Lower leg skin (tissue), 4 donors: ENCODE measurements around the gene PTPRN2. TPM values are rescaled to one million over a fixed set of nuclear protein-coding genes. Genes with fewer than 3 reads are reported as not detected.

Source experiments
- DNase-seq, 2 donors: peaks; one replicate each; pipeline ENCODE4 v3.0.0-alpha.2; 2019; ENCODE audit warnings: low spot score in 2 of 2
- H3K4me3 ChIP-seq: fragments of 200-600 bp; sonication (generic); 2 replicates; pipeline ENCODE4 v1.5.1; 2017; ENCODE audit warnings: mild to moderate bottlenecking, low read depth; ENCODE audit not compliant: poor library complexity, severe bottlenecking
- CTCF ChIP-seq, 3 donors: fragments of 450-650 bp; IDR thresholded peaks; one replicate each; pipeline ENCODE4 v1.5.1; 2016; ENCODE audit warnings: antibody characterized with exemption in 3 of 3, mild to moderate bottlenecking in 3 of 3, moderate library complexity in 2 of 3
- POLR2A ChIP-seq, 2 donors: fragments of 450-650 bp; IDR thresholded peaks; one replicate each; pipeline ENCODE4 v1.6.1; 2016 to 2017; ENCODE audit warnings: antibody characterized with exemption in 2 of 2, mild to moderate bottlenecking in 1 of 2, moderate library complexity in 1 of 2
- WGBS, 2 donors: methylation state at CpG; one replicate each; pipeline ENCODE4 v1.1.5; 2018; 5-methylcytosine and 5-hydroxymethylcytosine counted together
- intact Hi-C: fragments of 100-400 bp; cut with DNase I; formaldehyde crosslinking; loops from one replicate; pipeline ENCODE4 v1.15.0; 2023; ENCODE audit warnings: low total_unique reads
- total RNA-seq, 4 donors: library from RNA; depleted of rRNA; stranded (reverse); fragments of >200 nt; gene quantifications; one replicate each; pipeline ENCODE4 v1.1.0, GENCODE V29; 2016

Gene PTPRN2
- total RNA-seq, 4 donors from 2014 or later = 0.11 to 1.6 (median 0.92) TPM

- no peak overlapping the region for H3K4me3 ChIP-seq
- intact Hi-C loops = no loop called here
- 79% methylated on average over 18 of the region's 18 CpGs for WGBS, 2 donors
- TF ChIP-seq CTCF (IDR thresholded peaks at IDR 0.05) (no peak), POLR2A (IDR thresholded peaks at IDR 0.05) (no peak)
- peak in 1 of 2 donors; percentile 66 for DNase-seq
These were observed 302.8 kb downstream of the PTPRN2 start for GRCh38 chr7:158284617-158285382.

GRCh38 chr7:158284121-158284520 is 303.5 kb downstream of the PTPRN2 start:
- peak in 1 of 2 donors; percentile 45 for DNase-seq
- no peak overlapping the region for H3K4me3 ChIP-seq
- 66 to 79% methylated on average over 6 of the region's 6 CpGs for WGBS, 2 donors

GRCh38 chr7:158283016-158283974 is 304.3 kb downstream of the PTPRN2 start:
- TF ChIP-seq CTCF (IDR thresholded peaks at IDR 0.05) (no peak), POLR2A (IDR thresholded peaks at IDR 0.05) (no peak)
- intact Hi-C loops = no loop called here
- 83 to 85% methylated on average over 27 to 32 of the region's 32 CpGs for WGBS, 2 donors
- peak in 1 of 2 donors; percentile 70 for DNase-seq
- no peak overlapping the region for H3K4me3 ChIP-seq

More at GRCh38 chr7:158284121-158284520, 303.5 kb downstream of the PTPRN2 start:
- TF ChIP-seq CTCF (IDR thresholded peaks at IDR 0.05) = no peak
- TF ChIP-seq POLR2A (IDR thresholded peaks at IDR 0.05) = no peak
- intact Hi-C loops = no loop called here

GRCh38 chr7:158282461-158283001 is 305.1 kb downstream of the PTPRN2 start:
- intact Hi-C loops = no loop called here
- no peak overlapping the region for H3K4me3 ChIP-seq
- 64 to 79% methylated on average over 23 to 24 of the region's 24 CpGs for WGBS, 2 donors
- DNase-seq = peak in 1 of 2 donors; percentile 70
- TF ChIP-seq CTCF (IDR thresholded peaks at IDR 0.05) (no peak), POLR2A (IDR thresholded peaks at IDR 0.05) (no peak)

GRCh38 chr7:158281441-158281840 is 306.2 kb downstream of the PTPRN2 start:
- peak in 1 of 2 donors; percentile 39 for DNase-seq
- TF ChIP-seq POLR2A (IDR thresholded peaks at IDR 0.05) (no peak), CTCF (IDR thresholded peaks at IDR 0.05) (no peak)
- WGBS, 2 donors = 41 to 59% methylated on average over 8 of the region's 8 CpGs
- H3K4me3 ChIP-seq = no peak overlapping the region
- intact Hi-C loops = no loop called here
